CD4-positive, alpha-beta memory T cell (primary cell): Measurements from ENCODE around the gene LURAP1L. TPM values are rescaled to one million over a fixed set of nuclear protein-coding genes. Genes with fewer than 3 reads are reported as not detected.

Source experiments
- CTCF ChIA-PET: fragments of 350-600 bp; sonication (Branson Sonifier 250); formaldehyde crosslinking; loops from one replicate; lab custom pipeline; 2021; ENCODE audit warnings: inconsistent platforms; ENCODE audit not compliant: partially characterized antibody; lab: Charles Lee
- POLR2A ChIA-PET: fragments of 350-600 bp; sonication (Branson Sonifier 250); formaldehyde crosslinking; loops from one replicate; lab custom pipeline; 2021; ENCODE audit not compliant: partially characterized antibody; lab: Charles Lee
- DNase-seq, 5 donors: peaks; one replicate each; pipeline versions ENCODE4 v3.0.0 to v3.0.0-alpha.2; 2020 to 2022; ENCODE audit warnings: mixed read lengths in 1 of 5
- H3K27ac ChIP-seq: one replicate; pipeline ENCODE4 v1.7.0; 2013; ENCODE audit warnings: low read depth, low read length
- H3K27me3 ChIP-seq: 2 replicates; pipeline ENCODE4 v1.7.0; 2013; ENCODE audit warnings: mild to moderate bottlenecking, low read length, moderate library complexity; ENCODE audit not compliant: insufficient read depth
- H3K36me3 ChIP-seq: 2 replicates; pipeline ENCODE4 v1.7.0; 2013; ENCODE audit warnings: mild to moderate bottlenecking, low read length, moderate library complexity; ENCODE audit not compliant: insufficient read depth
- H3K4me1 ChIP-seq: 2 replicates; pipeline ENCODE4 v1.7.0; 2013; ENCODE audit warnings: mild to moderate bottlenecking, low read length, moderate library complexity; ENCODE audit not compliant: insufficient read depth
- H3K4me3 ChIP-seq, 2 donors: one replicate each; pipeline ENCODE4 v1.7.0; 2013; ENCODE audit warnings: low read length in 2 of 2, mild to moderate bottlenecking in 1 of 2
- H3K9me3 ChIP-seq, 2 donors: one replicate each; pipeline ENCODE4 v1.7.0; 2013; ENCODE audit warnings: low read length in 2 of 2, control low read depth in 1 of 2; ENCODE audit not compliant: control insufficient read depth in 1 of 2
- H3K27ac Mint-ChIP-seq, 7 donors: one replicate each; pipeline ENCODE4 v1.8.0; 2020 to 2021; ENCODE audit warnings: mixed read lengths in 7 of 7, mild to moderate bottlenecking in 6 of 7, inconsistent platforms in 3 of 7, moderate library complexity in 3 of 7
- H3K27me3 Mint-ChIP-seq, 2 donors: one replicate each; pipeline ENCODE4 v1.8.0; 2020 to 2021; ENCODE audit warnings: mixed read lengths in 2 of 2
- H3K36me3 Mint-ChIP-seq, 2 donors: one replicate each; pipeline ENCODE4 v1.8.0; 2020 to 2021; ENCODE audit warnings: mixed read lengths in 2 of 2, inconsistent platforms in 1 of 2, mild to moderate bottlenecking in 1 of 2
- H3K4me1 Mint-ChIP-seq, 4 donors: one replicate each; pipeline ENCODE4 v1.8.0; 2020 to 2021; ENCODE audit warnings: mixed read lengths in 4 of 4, mild to moderate bottlenecking in 1 of 4
- H3K4me3 Mint-ChIP-seq, 8 donors: one replicate each; pipeline ENCODE4 v1.8.0; 2020 to 2021; ENCODE audit warnings: mixed read lengths in 8 of 8, mild to moderate bottlenecking in 7 of 8, moderate library complexity in 6 of 8, inconsistent platforms in 3 of 8
- H3K9me3 Mint-ChIP-seq, 8 donors: one replicate each; pipeline ENCODE4 v1.8.0; 2020 to 2021; ENCODE audit warnings: mixed read lengths in 8 of 8, mild to moderate bottlenecking in 5 of 8, inconsistent platforms in 3 of 8, moderate library complexity in 1 of 8
- intact Hi-C: fragments of 100-400 bp; cut with micrococcal nuclease; formaldehyde crosslinking; loops from one replicate; pipeline ENCODE4 v1.15.1; 2023
- polyA plus RNA-seq, 2 donors: library from polyadenylated mRNA; unstranded; fragments of 300-500 nt; fragmentation: Illumina TruSeq; gene quantifications; one replicate each; pipeline ENCODE4 v1.2.3, GENCODE V29; 2021
- total RNA-seq, 2 experiments: library from RNA; stranded (reverse); gene quantifications; one replicate each; pipeline ENCODE4 v1.2.3, GENCODE V29; 2021

Gene LURAP1L
- total and polyA plus RNA-seq, 4 experiments from 2014 or later: not detected

- intact Hi-C loops: no loop called here
- CTCF ChIA-PET: no interaction called here
- H3K9me3 Mint-ChIP-seq: peaks cover 0 to 35% (median 12%) of the 10 kb centered on the region in 8 donors
These were observed 35.7 kb upstream of the LURAP1L start for GRCh38 chr9:12739014-12739652.

GRCh38 chr9:12740845-12741244 lies 34.0 kb upstream of the LURAP1L start:
- Histone ChIP-seq H3K4me3 (no peak overlapping the region), H3K27ac (no peak overlapping the region), H3K36me3 (no peaks in the 10 kb centered on the region), H3K27me3 (no peaks in the 10 kb centered on the region), H3K9me3 (peaks cover 0 to 4% of the 10 kb centered on the region in 2 donors), H3K4me1 (no peaks in the 10 kb centered on the region)
- no peak overlapping the region for H3K4me3 Mint-ChIP-seq
- H3K27me3 Mint-ChIP-seq: no peaks in the 10 kb centered on the region
- no peaks in the 10 kb centered on the region for H3K4me1 Mint-ChIP-seq
- ChIA-PET CTCF (no interaction called here), POLR2A (no interaction called here)
- H3K36me3 Mint-ChIP-seq: peaks cover 0 to 2% of the 10 kb centered on the region in 2 donors
- H3K27ac Mint-ChIP-seq: no peak overlapping the region
- intact Hi-C loops: no loop called here
- peaks cover 3 to 45% (median 16%) of the 10 kb centered on the region in 8 donors for H3K9me3 Mint-ChIP-seq
- DNase-seq: no peak

More at GRCh38 chr9:12739014-12739652, 35.7 kb upstream of the LURAP1L start:
- H3K27ac ChIP-seq: no peak overlapping the region
- Mint-ChIP-seq H3K36me3 (peaks cover 0 to 2% of the 10 kb centered on the region in 2 donors), H3K4me1 (no peaks in the 10 kb centered on the region), H3K27me3 (no peaks in the 10 kb centered on the region), H3K27ac (no peak overlapping the region), H3K4me3 (no peak overlapping the region)
- no peak for DNase-seq
- no peak overlapping the region for H3K4me3 ChIP-seq
- no peaks in the 10 kb centered on the region for H3K4me1 ChIP-seq
- H3K27me3 ChIP-seq: no peaks in the 10 kb centered on the region
- H3K36me3 ChIP-seq: no peaks in the 10 kb centered on the region
- H3K9me3 ChIP-seq: peaks cover 0 to 7% of the 10 kb centered on the region in 2 donors
- POLR2A ChIA-PET: no interaction called here

- Mint-ChIP-seq H3K27me3 (no peaks in the 10 kb centered on the region), H3K4me3 (no peak overlapping the region), H3K9me3 (peaks cover 3 to 44% (median 19%) of the 10 kb centered on the region in 8 donors), H3K36me3 (no peaks in the 10 kb centered on the region), H3K27ac (no peak overlapping the region), H3K4me1 (no peaks in the 10 kb centered on the region)
- Histone ChIP-seq H3K27me3 (no peaks in the 10 kb centered on the region), H3K9me3 (no peaks in the 10 kb centered on the region), H3K4me1 (no peaks in the 10 kb centered on the region), H3K4me3 (no peak overlapping the region), H3K27ac (no peak overlapping the region), H3K36me3 (no peaks in the 10 kb centered on the region)
- intact Hi-C loops: loop anchor here (2.0 kb wide), 1 partner anchor 13 kb away; no protein-coding TSS in a partner anchor
- ChIA-PET POLR2A (no interaction called here), CTCF (no interaction called here)
- no peak for DNase-seq
These were observed 26.8 kb upstream of the LURAP1L start for GRCh38 chr9:12748016-12748415.

DNA sequence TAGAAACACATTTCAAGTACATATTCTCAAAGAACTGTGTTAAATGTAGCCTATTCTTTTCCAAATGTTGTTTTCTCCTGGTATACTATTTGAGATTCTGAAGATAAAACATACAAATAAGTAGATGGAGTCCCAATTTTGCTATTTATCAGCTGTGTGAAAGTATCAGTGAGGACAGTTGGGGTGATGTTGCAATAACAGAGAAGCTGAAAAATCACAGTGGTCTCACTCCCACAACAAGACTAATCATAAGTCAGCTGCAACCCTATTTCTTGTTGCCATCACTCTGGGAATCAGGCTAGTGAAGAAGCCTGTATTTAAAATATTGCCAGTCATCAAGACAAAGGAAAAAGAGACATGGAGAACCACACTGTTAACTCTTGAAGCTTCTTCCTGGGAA lies 25.9 kb upstream of the LURAP1L start:
- ChIA-PET POLR2A (no interaction called here), CTCF (no interaction called here)
- Mint-ChIP-seq H3K4me3 (no peak overlapping the region), H3K27ac (no peak overlapping the region), H3K36me3 (no peaks in the 10 kb centered on the region), H3K9me3 (peaks cover 3 to 41% (median 18%) of the 10 kb centered on the region in 8 donors), H3K4me1 (no peaks in the 10 kb centered on the region), H3K27me3 (no peaks in the 10 kb centered on the region)
- H3K9me3 ChIP-seq: no peaks in the 10 kb centered on the region
- H3K27ac ChIP-seq: no peak overlapping the region
- no peaks in the 10 kb centered on the region for H3K4me1 ChIP-seq
- DNase-seq: no peak
- H3K27me3 ChIP-seq: no peaks in the 10 kb centered on the region
- H3K4me3 ChIP-seq: no peak overlapping the region
- intact Hi-C loops: loop anchor here (2.0 kb wide), 1 partner anchor 14 kb away; no protein-coding TSS in a partner anchor
- no peaks in the 10 kb centered on the region for H3K36me3 ChIP-seq

DNA sequence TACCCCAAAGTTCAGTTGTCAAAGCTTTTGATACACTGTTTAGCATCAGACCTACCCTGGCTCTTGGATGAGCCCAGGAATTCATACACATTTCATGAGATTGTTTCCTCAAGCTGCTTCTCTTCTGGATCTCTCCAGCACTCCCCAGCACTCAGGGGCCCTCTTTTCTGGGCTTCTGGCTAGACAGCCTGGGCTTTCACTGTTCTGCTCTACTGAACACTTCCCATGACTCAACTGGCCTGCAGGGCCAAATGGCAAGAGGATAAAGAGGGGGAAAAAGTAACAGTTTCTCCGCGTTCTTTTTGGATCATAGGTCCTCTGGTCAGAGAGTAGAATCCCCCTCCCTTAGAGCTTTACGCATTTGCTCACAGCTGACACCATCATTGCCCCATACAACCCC lies 20.9 kb upstream of the LURAP1L start:
- Mint-ChIP-seq H3K4me3 (no peak overlapping the region), H3K27me3 (no peaks in the 10 kb centered on the region), H3K9me3 (peaks cover 0 to 11% (median 8%) of the 10 kb centered on the region in 8 donors), H3K27ac (no peak overlapping the region), H3K4me1 (no peaks in the 10 kb centered on the region), H3K36me3 (no peaks in the 10 kb centered on the region)
- no peaks in the 10 kb centered on the region for H3K27me3 ChIP-seq
- ChIA-PET CTCF (no interaction called here), POLR2A (no interaction called here)
- no peak for DNase-seq
- no peaks in the 10 kb centered on the region for H3K36me3 ChIP-seq
- no peak overlapping the region for H3K27ac ChIP-seq
- H3K9me3 ChIP-seq: no peaks in the 10 kb centered on the region
- no peaks in the 10 kb centered on the region for H3K4me1 ChIP-seq
- intact Hi-C loops: no loop called here
- H3K4me3 ChIP-seq: no peak overlapping the region

DNA sequence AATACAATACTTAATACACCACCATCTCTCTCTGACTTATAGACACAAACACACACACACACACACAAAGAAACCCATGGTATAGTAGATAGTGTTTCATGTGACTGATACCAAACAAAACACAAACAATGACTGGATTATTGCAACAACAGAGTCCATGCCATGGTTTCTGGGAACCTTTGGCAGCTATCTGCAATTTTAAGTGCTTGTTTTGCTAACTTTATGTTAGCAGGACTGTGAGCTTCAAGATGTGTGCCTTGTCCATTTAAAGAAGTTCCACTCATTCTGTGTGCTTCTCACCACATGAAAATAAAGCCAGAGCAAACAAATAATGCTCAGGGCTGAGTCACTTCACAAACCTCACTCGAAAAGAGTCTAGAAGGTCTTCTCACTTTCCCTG lies 15.1 kb upstream of the LURAP1L start:
- intact Hi-C loops: no loop called here
- POLR2A ChIA-PET: no interaction called here
- H3K9me3 Mint-ChIP-seq: peaks cover 0 to 20% (median 7%) of the 10 kb centered on the region in 8 donors

DNA sequence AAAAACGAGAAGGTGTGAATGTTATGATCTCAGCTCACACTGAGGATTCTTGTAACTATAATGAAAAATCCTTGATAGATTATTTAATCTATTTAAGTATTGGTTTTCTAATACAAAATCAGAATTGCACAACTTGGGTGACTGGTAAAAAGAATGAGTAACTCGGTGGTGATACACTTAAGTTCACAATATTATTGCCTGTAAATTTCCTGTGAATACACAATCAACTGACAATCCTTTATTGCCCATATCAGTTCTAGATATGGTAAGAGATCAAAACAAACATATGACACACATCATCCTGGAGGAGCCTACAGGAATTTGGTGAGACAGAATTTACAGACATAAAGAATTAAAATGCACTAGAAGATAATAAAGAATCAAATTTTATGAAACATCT lies 14.1 kb upstream of the LURAP1L start:
- Mint-ChIP-seq H3K9me3 (peaks cover 0 to 20% (median 9%) of the 10 kb centered on the region in 8 donors), H3K36me3 (no peaks in the 10 kb centered on the region), H3K27me3 (no peaks in the 10 kb centered on the region), H3K4me1 (no peaks in the 10 kb centered on the region), H3K27ac (no peak overlapping the region), H3K4me3 (no peak overlapping the region)
- Histone ChIP-seq H3K27me3 (no peaks in the 10 kb centered on the region), H3K36me3 (no peaks in the 10 kb centered on the region), H3K4me3 (no peak overlapping the region), H3K27ac (no peak overlapping the region), H3K4me1 (no peaks in the 10 kb centered on the region), H3K9me3 (no peaks in the 10 kb centered on the region)
- ChIA-PET CTCF (no interaction called here), POLR2A (no interaction called here)
- intact Hi-C loops: no loop called here
- DNase-seq: no peak

More for the DNA sequence above, 15.1 kb upstream of the LURAP1L start:
- Histone ChIP-seq H3K27ac (no peak overlapping the region), H3K9me3 (no peaks in the 10 kb centered on the region), H3K27me3 (no peaks in the 10 kb centered on the region), H3K4me3 (no peak overlapping the region), H3K4me1 (no peaks in the 10 kb centered on the region), H3K36me3 (no peaks in the 10 kb centered on the region)
- DNase-seq: no peak
- CTCF ChIA-PET: no interaction called here
- Mint-ChIP-seq H3K27me3 (no peaks in the 10 kb centered on the region), H3K4me1 (no peaks in the 10 kb centered on the region), H3K36me3 (no peaks in the 10 kb centered on the region), H3K27ac (no peak overlapping the region), H3K4me3 (no peak overlapping the region)
